GM21447 (cell line): ENCODE results near the gene LAMA4.

Experiments used
- ATAC-seq: cut with Tn5 transposase; IDR thresholded peaks from one replicate; pipeline ENCODE4 v1.9.1; 2021; ENCODE audit not compliant: unreplicated experiment

Gene LAMA4

DNA sequence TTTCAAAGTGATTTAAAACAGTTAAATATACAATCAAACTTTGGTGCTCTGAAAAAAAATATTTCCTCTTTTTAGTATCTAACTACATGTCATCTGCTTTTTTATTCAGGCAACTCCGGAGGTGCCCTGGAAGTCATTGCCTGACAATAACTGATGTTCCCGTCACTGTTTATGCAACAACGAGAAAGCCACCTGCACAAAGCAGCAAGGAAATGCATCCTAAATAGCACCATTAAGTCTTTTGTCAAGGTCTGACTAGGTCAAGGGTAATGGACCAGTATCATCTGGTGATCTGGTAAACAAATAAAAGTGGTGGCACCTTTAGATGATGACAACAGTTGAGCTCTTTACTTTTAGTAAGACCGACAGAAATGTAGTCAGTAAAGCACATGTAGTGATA, 153.8 kb downstream of the LAMA4 start:
- ATAC-seq = no peak

DNA sequence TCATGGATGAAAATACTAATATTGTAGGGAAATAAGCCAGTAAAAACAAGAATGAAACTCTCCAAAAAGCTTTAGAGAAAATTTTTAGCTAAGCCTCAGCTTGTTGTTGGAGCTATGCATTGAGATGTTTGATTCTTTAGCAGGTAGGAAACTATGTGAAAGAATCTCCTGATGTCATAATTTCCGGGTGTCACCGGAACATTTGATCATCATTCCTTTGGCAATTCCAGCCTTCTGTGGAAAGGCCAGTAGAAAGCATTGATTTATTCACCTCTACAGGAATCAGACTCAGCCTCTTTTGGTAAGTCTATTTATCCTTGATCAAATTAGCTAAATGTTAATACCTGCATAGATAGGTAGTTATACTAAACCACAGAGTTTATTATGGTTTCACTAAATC, 157.5 kb downstream of the LAMA4 start:
- no peak for ATAC-seq

DNA sequence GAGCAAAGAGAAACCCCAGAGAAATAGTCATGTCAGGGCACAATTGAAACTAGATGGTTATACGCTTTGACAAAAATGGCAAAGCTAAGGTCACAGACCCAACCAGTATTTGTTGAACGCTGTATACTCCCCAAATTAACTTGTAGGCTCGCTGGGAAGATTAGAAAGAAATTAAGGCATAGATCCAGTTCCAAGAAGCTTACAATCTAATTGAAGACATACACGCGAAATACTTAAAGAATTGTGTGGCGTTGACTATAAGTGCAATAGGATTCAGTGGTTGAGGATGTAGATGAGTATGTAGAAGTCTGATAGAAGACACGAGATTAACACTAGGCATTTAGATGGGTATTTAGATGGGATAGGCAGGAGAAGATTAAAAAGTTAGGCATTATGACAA, 166.5 kb downstream of the LAMA4 start:
- ATAC-seq = no peak

DNA sequence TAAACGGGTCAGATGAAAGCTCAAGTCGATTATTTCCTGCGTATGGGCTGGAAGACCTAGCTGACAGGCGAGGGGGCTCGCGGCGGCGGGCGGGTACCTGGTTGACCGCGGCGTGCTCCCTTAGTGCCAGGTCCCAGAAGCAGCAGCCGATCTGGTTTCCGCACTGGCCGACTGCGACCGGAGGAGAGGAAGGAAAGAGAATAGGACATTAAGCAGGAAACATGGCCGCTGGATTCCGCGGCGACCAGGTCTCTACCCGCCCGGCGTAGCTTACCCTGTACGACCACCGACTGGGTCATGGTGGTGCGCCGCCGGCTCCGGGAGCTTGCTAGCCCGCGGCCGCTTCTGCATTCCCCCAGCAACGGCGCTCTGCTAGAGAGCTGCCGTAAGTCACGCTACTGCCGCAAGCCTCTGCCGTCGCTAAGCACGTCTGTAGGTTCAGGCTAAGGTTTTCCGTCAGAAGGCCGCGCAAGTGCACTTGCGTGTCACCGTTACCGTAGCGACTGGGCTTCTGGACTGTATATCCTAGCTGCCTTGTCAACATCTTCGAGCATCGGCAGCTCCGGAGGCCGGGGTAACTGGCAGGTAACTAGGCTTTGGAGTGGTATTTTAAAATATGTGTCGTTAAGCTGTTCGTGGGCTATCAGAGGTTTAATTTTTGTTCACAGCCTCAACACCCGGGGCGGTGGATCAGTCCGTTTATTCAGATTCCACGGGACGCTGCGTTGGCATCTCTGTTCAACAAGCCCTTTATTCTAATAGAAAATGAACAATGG, 167.0 kb downstream of the LAMA4 start, which contains the start of the genes FAM229B and TUBE1:
FAM229B (plus strand) TSS at position 456 of the 776 bp plus-strand sequence. CDS start 11,693 bp downstream, outside the sequence.
TUBE1 (minus strand) TSS at position 347 of the 776 bp plus-strand sequence; CDS start at position 299, 48 bp downstream.
- peak; percentile 96 for ATAC-seq

GRCh38 chr6:112086744-112087135, 167.6 kb downstream of the LAMA4 start:
- ATAC-seq = peak; percentile 32

- no peak for ATAC-seq
Measured at GRCh38 chr6:112085286-112086065, 168.9 kb downstream of the LAMA4 start.

DNA sequence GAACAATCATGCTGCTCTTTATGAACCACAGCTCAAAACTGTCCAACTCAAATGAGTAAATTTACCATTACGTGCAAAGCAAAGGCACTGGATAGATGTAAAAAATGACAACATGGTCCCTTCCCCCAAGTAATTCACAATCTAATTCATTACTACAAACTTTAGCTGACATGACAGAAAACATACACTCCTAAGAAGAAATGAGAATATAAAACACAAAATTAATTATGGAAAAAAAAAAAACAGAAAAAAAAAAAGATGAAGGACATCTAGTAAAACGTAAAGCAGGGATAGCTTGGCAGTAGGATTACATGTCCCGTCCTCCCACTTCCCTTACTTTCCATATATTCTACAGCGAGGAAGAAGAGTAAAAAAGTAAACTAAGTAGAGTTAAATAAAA, 172.8 kb downstream of the LAMA4 start:
- ATAC-seq = no peak

- no peak for ATAC-seq
Measured at GRCh38 chr6:112066606-112067005, 187.8 kb downstream of the LAMA4 start.

DNA sequence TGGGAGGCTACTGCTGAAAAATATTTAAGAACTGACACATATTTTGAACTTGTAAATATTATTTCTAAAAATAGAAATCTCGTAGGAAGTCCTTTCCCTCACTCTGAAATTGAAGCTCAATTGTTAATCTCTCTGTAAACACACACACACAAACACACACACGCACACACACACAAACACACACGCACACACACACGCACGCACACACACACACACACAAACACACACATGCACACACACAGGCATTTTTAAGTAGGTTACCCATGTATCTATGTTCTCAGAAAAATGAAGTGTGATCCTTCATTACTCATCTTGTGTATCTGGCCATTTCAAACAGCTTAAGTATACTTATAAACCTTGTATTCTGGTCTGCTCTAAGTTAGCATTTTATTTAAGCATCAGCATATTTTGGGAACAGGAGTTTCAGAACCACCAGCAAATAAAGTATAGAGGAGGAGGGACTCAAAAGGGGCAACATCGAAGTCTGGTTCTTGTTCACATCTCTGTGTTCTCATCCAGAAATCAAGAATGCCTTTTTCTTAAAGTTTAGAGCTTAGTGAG, 188.9 kb downstream of the LAMA4 start:
- ATAC-seq = no peak

DNA sequence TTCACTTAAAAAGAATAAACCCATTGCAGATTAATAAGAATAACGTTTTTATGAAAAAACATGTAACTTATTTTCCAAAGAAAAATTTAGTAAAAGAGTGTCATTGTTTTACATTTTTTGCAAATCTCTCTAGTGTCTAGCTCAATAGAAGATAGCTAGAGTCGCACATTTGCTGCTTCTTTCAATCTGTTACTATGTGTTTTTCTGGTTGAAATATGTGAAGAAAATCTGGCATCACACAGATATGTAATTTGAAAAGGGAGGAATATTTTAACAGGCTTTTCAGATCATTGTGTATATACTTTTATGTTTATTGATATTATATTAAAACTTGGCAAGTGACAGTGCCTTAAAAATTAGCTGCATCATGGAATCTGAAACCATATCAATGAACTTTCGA, 191.4 kb downstream of the LAMA4 start:
- ATAC-seq = no peak

DNA sequence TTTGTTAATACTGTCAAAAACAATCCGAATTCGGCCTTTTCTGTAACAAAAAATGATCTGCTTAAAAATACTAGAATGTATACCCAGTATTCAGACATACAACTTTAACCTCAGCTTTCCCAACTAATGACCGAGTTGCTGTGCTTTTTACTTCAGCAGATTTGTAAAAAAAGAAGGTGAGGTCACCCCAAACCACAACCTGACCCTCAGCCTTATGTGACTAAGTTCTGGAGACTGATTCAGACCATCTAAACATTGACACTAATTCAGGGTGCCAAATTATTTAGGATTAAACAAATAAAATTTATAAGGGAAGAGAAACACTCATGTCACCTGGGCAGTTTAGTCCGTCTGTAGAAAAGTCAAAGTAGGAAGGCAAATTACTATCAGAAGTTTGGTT, 192.8 kb downstream of the LAMA4 start:
- ATAC-seq = no peak
